Mammary epithelial cell (primary cell): ENCODE data around the gene PRTFDC1.

Experiments
- EZH2 ChIP-seq: IDR thresholded peaks from 2 replicates; pipeline ENCODE4 v1.6.1; 2012; ENCODE audit warnings: low read length, inconsistent platforms, borderline replicate concordance
- TF ChIP-seq, protein P1 (sequence below), 2 donors: IDR thresholded peaks in 1 of 2; conservative IDR thresholded peaks in 1 of 2; 2 replicates each; pipeline ENCODE4 v1.5.1; 2011 to 2012; ENCODE audit warnings: inconsistent platforms in 2 of 2, low read length in 2 of 2, mild to moderate bottlenecking in 2 of 2, control low read depth in 1 of 2, low read depth in 1 of 2; ENCODE audit not compliant: insufficient read depth in 1 of 2; ENCODE audit errors: extremely low read depth in 1 of 2

DNA sequence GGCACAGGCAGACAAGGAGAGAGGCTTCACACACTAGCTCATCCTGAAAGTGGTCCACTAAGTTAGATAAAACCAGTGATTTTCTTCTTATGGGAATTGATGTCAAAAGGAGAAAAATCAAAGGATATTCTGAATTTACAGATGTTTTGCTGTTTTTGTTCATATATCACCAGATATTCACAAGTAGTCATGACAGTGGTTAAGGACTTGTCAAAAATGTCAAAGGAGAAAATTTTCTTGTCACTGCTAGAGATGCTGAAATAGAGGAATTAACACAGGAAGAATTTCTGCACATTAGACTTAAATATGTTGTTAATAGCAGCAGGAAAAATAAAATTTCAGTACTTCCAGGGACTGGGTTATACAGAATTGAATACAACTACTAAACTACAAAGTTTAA lies 78.3 kb downstream of the PRTFDC1 start:
- TF ChIP-seq, protein P1, sequence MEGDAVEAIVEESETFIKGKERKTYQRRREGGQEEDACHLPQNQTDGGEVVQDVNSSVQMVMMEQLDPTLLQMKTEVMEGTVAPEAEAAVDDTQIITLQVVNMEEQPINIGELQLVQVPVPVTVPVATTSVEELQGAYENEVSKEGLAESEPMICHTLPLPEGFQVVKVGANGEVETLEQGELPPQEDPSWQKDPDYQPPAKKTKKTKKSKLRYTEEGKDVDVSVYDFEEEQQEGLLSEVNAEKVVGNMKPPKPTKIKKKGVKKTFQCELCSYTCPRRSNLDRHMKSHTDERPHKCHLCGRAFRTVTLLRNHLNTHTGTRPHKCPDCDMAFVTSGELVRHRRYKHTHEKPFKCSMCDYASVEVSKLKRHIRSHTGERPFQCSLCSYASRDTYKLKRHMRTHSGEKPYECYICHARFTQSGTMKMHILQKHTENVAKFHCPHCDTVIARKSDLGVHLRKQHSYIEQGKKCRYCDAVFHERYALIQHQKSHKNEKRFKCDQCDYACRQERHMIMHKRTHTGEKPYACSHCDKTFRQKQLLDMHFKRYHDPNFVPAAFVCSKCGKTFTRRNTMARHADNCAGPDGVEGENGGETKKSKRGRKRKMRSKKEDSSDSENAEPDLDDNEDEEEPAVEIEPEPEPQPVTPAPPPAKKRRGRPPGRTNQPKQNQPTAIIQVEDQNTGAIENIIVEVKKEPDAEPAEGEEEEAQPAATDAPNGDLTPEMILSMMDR (conservative IDR thresholded peaks at IDR 0.05 in 1 of 2, IDR thresholded peaks at IDR 0.05 in 1 of 2; ENCODE audit: extremely low read depth in 1 of 2, insufficient read depth in 1 of 2, low read depth in 1 of 2, low read length in 2 of 2): no peak
- no peak for TF ChIP-seq EZH2
